Stimulated activated CD8-positive, alpha-beta memory T cell treated with anti-CD3 and anti-CD28 coated beads, Interleukin-7, amount 100 ng/mL, for 4 hours (primary cell): ENCODE data around the gene SAFB2.

Source experiments
- DNase-seq, 2 donors: peaks; one replicate each; pipeline ENCODE4 v3.0.0-alpha.2; 2020; ENCODE audit warnings: low read depth in 2 of 2

SAFB2 gene

GRCh38 chr19:5622465-5623396 is at the start of gene SAFB2, which contains the start of gene SAFB:
Gene SAFB2, minus strand, starts transcription at chr19:5622776. Its CDS starts 61 bp downstream, at chr19:5622715.
Gene SAFB, plus strand, starts transcription at chr19:5623083. Its CDS starts 123 bp downstream, at chr19:5623206.
- DNase-seq: peak; percentile 99 to 100

GRCh38 chr19:5671600-5671999 is 49.0 kb upstream of the SAFB2 start:
- no peak for DNase-seq

GRCh38 chr19:5669212-5669611 is 46.6 kb upstream of the SAFB2 start:
- no peak for DNase-seq

DNA sequence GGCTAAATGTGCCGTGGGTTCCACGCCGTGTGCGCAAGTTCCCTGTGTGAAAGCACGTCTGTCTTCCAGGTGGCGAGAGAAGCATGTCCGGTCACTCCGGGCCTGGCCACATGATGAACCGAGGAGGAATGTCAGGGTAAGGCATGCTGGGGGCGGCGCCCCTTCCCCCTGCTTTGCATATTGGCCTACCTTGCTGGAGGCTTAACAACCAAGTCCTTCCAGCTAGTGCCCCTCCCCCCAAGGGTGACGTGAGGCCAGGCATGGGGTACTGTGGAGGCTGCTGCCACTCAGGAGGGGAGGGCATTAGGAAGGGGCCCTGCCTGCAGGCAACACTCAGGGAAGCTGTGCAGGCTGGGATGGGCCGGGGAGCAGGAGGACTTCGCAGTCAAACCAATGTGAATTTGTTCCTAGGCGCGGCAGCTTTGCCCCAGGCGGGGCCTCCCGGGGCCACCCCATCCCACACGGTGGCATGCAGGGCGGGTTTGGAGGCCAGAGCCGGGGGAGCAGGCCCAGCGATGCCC is 45.2 kb upstream of the SAFB2 start:
- no peak for DNase-seq

DNA sequence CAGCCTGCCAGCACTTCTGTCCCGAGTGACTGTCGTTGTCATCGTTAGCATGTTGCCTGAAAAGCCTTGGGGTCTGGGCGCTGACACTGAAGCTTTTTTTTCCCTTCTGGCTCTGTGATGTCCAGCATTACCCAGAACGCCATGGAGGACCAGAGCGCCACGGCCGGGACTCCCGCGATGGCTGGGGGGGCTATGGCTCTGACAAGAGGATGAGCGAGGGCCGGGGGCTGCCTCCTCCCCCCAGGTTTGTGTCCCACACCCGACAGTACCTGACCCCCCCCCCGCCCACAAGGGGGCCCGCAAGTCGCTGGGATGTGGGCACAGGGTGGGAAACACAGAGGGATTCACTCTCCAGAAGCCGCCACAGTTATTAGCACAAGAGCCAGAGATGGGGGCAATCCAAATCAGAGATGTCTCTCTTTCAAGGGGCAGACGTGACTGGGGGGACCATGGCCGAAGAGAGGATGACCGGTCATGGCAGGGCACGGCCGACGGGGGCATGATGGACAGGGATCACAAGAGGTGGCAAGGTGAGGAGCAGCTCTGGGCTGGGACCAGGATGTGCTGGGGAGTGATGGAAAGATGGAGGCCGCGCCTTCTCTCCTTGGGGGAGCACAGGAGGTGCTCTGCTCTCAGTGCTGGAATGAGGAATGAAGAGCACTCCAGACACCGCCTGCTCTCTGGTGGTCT is 44.5 kb upstream of the SAFB2 start:
- no peak for DNase-seq

DNA sequence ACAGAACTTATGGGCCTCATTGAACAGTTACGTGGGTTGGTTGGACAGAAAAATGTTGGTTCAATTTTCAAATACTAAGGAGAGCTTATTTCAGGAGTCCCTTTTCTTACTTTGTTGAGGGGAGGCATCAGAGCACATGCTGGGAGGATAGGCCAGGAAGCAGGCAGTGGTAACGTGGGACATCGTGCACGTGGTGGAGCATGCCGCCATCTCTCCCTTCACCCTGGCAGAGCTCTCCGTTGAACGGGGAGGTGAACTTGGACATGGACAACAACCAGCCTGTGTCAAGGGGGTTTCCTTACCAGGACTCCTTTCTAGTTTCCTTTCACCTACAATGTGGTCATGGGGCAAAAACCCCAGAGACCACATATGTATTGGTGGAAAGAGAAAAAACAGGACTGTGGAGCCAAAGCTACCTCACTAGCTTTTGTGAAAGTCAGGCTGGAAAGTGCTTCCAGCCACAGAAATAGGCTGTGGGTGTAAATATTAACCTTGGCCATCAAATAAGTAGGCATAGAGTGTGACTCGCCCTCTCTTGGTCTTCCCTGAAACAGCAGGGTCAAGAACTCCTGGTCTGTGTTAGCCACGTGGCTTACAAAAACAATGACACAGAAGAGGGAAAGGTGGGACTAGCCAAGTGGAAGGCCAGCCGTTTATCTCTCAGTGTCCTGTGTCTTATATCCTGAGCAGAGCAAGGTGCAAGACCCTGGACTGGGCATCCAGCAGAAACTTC is 43.4 kb upstream of the SAFB2 start:
- no peak for DNase-seq

GRCh38 chr19:5664515-5664914 is 41.9 kb upstream of the SAFB2 start:
- no peak for DNase-seq

DNA sequence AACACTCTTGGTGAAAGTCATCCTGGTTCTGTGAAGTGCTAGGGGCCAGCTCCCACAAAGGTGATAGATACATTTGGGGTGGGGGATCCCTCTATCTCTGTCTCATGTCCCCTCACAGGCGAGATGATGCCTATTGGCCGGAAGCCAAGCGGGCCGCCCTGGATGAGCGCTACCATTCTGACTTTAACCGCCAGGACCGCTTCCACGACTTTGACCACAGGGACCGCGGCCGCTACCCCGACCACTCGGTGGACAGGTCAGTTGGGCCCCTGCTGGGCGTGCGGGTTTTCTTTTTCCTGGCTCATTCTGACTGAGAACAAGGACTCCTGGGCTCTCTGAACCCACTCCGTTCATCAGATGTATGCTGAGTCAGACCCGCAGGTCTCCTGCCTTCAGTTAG is 41.3 kb upstream of the SAFB2 start:
- DNase-seq: no peak

DNA sequence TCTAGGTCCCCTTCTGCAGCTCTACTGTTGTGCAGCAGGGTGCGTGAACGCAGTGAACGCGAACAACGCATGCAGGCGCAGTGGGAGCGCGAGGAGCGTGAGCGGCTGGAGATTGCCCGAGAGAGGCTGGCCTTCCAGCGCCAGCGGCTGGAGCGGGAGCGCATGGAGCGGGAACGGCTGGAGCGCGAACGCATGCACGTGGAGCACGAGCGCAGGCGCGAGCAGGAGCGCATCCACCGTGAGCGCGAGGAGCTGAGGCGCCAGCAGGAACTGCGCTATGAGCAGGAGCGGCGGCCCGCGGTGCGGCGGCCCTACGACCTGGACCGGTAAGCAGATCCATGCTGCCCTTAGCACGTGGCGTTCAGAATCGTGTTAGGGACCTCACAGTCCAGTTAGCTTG is 38.9 kb upstream of the SAFB2 start:
- DNase-seq: no peak

- DNase-seq: no peak
Observed at GRCh38 chr19:5655412-5655811, 32.8 kb upstream of the SAFB2 start.

- DNase-seq: no peak
Observed at GRCh38 chr19:5654931-5655330, 32.4 kb upstream of the SAFB2 start.

GRCh38 chr19:5652261-5652660 is 29.7 kb upstream of the SAFB2 start:
- DNase-seq: no peak

DNA sequence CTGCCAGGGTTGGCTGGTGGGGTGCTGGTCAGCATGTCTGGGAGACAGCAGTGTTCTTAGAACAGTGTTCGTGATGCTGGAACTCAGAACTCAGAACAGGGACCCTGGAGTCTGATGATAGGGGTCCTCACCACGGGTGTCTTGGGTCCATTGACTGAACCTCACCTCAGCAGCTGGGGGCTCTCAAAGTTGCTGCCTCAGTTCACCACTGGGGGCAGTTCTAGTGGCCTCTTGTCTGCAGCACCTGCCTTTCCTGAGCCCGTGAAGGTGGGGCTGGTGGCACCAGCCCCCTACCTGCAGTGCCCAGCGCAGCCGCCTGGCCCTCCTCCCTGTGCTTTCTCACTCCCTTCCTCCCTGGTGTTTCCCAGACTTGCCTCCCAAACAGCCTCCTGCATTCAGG is 28.8 kb upstream of the SAFB2 start:
- no peak for DNase-seq

- DNase-seq: no peak
Observed at GRCh38 chr19:5648464-5648863, 25.9 kb upstream of the SAFB2 start.

DNA sequence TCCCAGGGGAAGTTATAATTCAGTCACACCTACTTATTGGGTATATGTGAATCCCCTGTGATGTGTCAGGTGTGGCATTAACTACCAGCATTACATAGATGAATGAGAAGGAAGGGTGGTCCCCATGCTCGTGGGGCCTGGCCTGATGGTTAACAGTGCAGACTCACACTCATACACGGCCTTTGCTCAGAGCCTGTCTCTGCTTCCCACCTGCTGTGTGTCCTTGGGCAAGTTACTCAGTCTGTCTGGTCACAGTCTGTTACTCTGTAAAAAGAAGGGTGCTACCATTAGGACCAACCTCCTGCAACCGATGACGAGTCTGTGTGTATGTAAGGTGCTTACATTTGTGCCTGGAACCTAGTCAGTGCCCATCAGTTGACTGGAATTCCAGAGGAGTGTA is 24.1 kb upstream of the SAFB2 start:
- DNase-seq: no peak

DNA sequence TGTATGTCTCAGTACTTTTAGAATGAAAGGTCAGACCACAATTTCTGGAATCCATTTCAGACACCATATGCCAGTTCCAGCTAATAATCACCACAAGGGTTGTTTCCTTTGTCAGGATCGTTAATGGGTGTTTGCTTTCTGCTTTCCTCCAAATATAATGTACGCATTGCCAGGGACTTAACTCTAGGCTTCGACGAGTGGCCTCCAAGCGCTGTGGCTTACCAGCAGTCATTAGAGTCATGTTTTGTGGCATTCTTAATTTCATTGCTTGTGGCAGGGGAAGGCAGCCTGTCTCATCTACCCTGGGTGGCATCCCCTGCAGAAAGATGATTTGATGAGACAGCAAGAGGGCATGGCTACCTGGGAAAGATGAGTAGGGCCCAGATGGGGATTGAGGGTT is 22.8 kb upstream of the SAFB2 start:
- no peak for DNase-seq

DNA sequence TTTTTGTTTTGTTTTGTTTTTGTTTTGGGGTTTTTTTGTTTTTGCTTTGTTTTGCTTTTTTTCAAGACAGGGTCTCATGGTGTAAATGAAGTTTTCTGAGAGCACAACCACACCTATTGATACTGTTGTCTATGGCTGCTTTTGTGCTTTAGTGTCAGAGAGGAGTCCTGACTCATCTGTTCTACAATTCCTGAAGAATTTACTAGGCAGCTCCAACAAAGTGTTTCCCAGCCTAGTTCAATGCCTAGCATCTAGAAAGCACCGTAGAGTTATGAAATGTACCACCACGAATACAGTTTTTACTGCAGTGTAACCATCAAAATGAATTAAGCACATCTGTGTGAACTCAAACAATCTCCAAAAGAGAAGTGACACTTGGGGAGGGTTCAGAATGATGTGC is 21.5 kb upstream of the SAFB2 start:
- no peak for DNase-seq

DNA sequence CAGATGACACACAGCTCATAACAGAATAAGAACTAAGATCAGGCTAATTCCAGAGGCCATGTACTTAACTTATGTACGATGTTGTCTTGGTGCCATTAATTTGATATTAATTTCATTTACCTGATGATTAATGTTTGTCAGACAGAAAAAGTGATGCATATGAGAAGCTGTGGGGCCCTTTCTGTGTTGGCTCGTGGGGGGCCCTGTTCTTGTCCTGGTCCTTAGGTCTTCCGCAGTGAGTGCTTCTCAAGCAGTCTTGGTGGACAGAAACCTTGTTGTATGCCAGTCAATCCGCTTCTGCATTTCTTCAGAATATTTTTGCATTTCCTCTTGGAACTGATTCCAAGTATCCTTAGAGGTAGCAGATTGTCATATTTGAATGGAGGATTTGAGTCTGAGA is 20.5 kb upstream of the SAFB2 start:
- no peak for DNase-seq

GRCh38 chr19:5642204-5642603 is 19.6 kb upstream of the SAFB2 start:
- DNase-seq: no peak

- DNase-seq: no peak
Observed at GRCh38 chr19:5641171-5641570, 18.6 kb upstream of the SAFB2 start.

DNA sequence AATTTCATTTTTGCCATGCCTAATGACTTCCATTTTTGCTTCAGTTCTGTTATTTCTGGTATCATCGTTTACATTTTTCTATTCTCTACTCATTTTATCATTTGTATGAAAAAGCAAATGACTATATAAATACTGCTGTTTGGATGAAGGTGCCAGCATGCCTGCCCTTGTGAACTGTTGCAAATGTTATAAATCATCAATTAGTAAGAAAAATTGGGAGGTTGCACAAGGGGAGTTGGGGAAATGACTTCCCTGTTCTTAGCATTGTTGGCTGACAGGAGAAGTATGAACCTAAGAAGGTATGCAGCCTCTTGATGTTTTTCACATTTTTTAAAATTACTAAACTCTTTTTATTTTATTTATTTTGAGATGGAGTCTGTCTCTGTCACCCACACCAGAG is 15.4 kb upstream of the SAFB2 start:
- no peak for DNase-seq

DNA sequence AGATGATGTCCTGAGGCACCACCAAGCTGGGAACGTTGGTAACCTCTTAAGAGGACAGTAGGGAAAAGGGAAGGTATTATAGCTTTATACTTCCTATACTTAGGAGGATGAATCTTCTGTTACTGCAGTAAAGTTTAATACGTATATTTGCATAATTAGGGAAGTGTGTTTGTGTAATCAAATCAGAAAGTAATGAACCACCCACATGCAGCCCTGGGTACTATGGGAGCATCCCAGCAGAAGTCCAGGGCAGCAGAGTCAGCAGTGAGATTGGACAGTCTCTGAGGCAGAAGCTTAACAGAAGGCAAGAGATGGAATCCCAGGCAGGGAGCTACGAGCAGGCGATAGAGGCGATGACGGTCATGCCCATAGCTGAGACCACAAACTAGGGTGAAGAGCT is 12.9 kb upstream of the SAFB2 start:
- DNase-seq: no peak
